Endothelial cell of umbilical vein (primary cell): ENCODE data around the gene TMEM62. TPM values are rescaled to one million over a fixed set of nuclear protein-coding genes. Genes with fewer than 3 reads are reported as not detected.
A peak's percentile ranks its signal among the peaks of the same experiment; 100 is the strongest.

Source experiments
- Bru-seq: library from RNA; stranded (reverse); fragments of 400-500 nt; gene quantifications from one replicate; lab custom pipeline; 2021; lab: Mats Ljungman, UMichigan
- BruChase-seq, 2 experiments: library from RNA; stranded (reverse); fragments of 400-500 nt; gene quantifications; one replicate each; lab custom pipeline; 2021; lab: Mats Ljungman, UMichigan
- BruUV-seq: library from RNA; stranded (reverse); fragments of 400-500 nt; replicated peaks from 2 replicates; lab custom pipeline; 2021; lab: Mats Ljungman, UMichigan
- CTCF ChIA-PET: fragments of 300-600, 350-600 bp; sonication (Branson Sonifier 250); formaldehyde crosslinking; loops from one replicate; lab custom pipeline; 2021; ENCODE audit warnings: antibody characterized with exemption, inconsistent platforms; lab: Charles Lee
- POLR2A ChIA-PET: fragments of 300-600, 350-600 bp; sonication (Branson Sonifier 250); formaldehyde crosslinking; loops from one replicate; lab custom pipeline; 2021; ENCODE audit warnings: antibody characterized with exemption, inconsistent platforms; lab: Charles Lee
- DNase-seq: peaks from one replicate; pipeline ENCODE4 v3.0.0-alpha.2; 2011; ENCODE audit warnings: low read depth, low spot score
- FAIRE-seq: peaks from 2 replicates; lab custom pipeline; 2011; peaks lifted over from hg19 to GRCh38; lab: Jason Lieb, UNC
- H2AFZ ChIP-seq: 2 replicates; pipeline ENCODE4 v1.6.0; 2012; ENCODE audit warnings: low read depth, low read length, control low read depth, inconsistent platforms
- H3K27ac ChIP-seq: 2 replicates; pipeline ENCODE4 v1.5.1; 2011; ENCODE audit warnings: low read depth, mild to moderate bottlenecking, control low read depth, low read length, moderate library complexity; ENCODE audit not compliant: insufficient read depth
- H3K27me3 ChIP-seq, 2 experiments: 2 replicates each; pipeline versions ENCODE4 v1.6.0 to v1.6.1; 2011; ENCODE audit warnings: low read length in 2 of 2, mixed read lengths in 1 of 2; ENCODE audit not compliant: control insufficient read depth in 2 of 2, insufficient read depth in 2 of 2
- H3K36me3 ChIP-seq, 2 experiments: 2 replicates in 1 of 2; 3 replicates in 1 of 2; pipeline ENCODE4 v1.5.1; 2011; ENCODE audit warnings: low read length in 2 of 2, mild to moderate bottlenecking in 1 of 2, moderate library complexity in 1 of 2; ENCODE audit not compliant: control insufficient read depth in 2 of 2, insufficient read depth in 2 of 2; ENCODE audit errors: extremely low read depth in 1 of 2
- H3K4me1 ChIP-seq: 3 replicates; pipeline ENCODE4 v1.5.1; 2011; ENCODE audit warnings: mild to moderate bottlenecking, low read length; ENCODE audit not compliant: control insufficient read depth, insufficient read depth; ENCODE audit errors: extremely low read depth
- H3K4me2 ChIP-seq: 2 replicates; pipeline ENCODE4 v1.6.1; 2011; ENCODE audit warnings: low read length, control low read depth, mixed read lengths; ENCODE audit not compliant: insufficient read depth
- H3K4me3 ChIP-seq, 3 experiments: fragments of 200-600 bp in 1 of 3; sonication (generic), shearing (Covaris generic) in 1 of 3; replicated peaks in 1 of 3; 2 replicates each; pipeline ENCODE4 v1.5.1; 2011 to 2016; ENCODE audit warnings: control low read depth in 3 of 3, low read length in 3 of 3, mild to moderate bottlenecking in 2 of 3, inconsistent platforms in 1 of 3, low read depth in 1 of 3, moderate library complexity in 1 of 3; ENCODE audit not compliant: insufficient read depth in 1 of 3
- H3K79me2 ChIP-seq: 2 replicates; pipeline ENCODE4 v1.6.0; 2012; ENCODE audit warnings: low read length, inconsistent platforms; ENCODE audit not compliant: control insufficient read depth, insufficient read depth
- H3K9ac ChIP-seq: replicated peaks from 2 replicates; pipeline ENCODE3; 2011; ENCODE audit warnings: low read length, control low read depth; ENCODE audit not compliant: insufficient read depth; ENCODE audit errors: extremely low read depth
- H3K9me1 ChIP-seq: replicated peaks from 3 replicates; pipeline ENCODE4 v1.6.0; 2011; ENCODE audit warnings: mild to moderate bottlenecking, low read length; ENCODE audit not compliant: control insufficient read depth, insufficient read depth; ENCODE audit errors: extremely low read depth
- H3K9me3 ChIP-seq: replicated peaks from 2 replicates; pipeline ENCODE4 v1.5.1; 2012; ENCODE audit warnings: low read length, inconsistent platforms; ENCODE audit not compliant: control insufficient read depth, insufficient read depth
- H4K20me1 ChIP-seq: replicated peaks from 2 replicates; pipeline ENCODE3; 2011; ENCODE audit warnings: mild to moderate bottlenecking, low read length; ENCODE audit not compliant: control insufficient read depth, insufficient read depth; ENCODE audit errors: extremely low read depth
- CTCF ChIP-seq, 2 donors: IDR thresholded peaks; 1 replicate in 1 of 2; 2 replicates in 1 of 2; pipeline ENCODE4 v1.5.1; 2011; ENCODE audit warnings: low read length in 2 of 2, mild to moderate bottlenecking in 2 of 2, moderate library complexity in 2 of 2, control low read depth in 1 of 2, inconsistent platforms in 1 of 2, low read depth in 1 of 2; ENCODE audit not compliant: insufficient read depth in 1 of 2; ENCODE audit errors: extremely low read depth in 1 of 2
- EZH2 ChIP-seq: IDR thresholded peaks from 2 replicates; pipeline ENCODE4 v1.6.1; 2012; ENCODE audit warnings: borderline replicate concordance, low read depth, mild to moderate bottlenecking, moderate library complexity, low read length, inconsistent platforms; ENCODE audit not compliant: severe bottlenecking
- FOS ChIP-seq: IDR thresholded peaks from 2 replicates; pipeline ENCODE4 v1.6.1; 2011; ENCODE audit warnings: mild to moderate bottlenecking, low read length, moderate library complexity, borderline replicate concordance; ENCODE audit not compliant: insufficient read depth
- GATA2 ChIP-seq: IDR thresholded peaks from 2 replicates; pipeline ENCODE4 v1.7.0; 2011; ENCODE audit warnings: low read depth, mild to moderate bottlenecking, moderate library complexity, mixed read lengths, low read length; ENCODE audit not compliant: insufficient read length, insufficient read depth
- JUN ChIP-seq: IDR thresholded peaks from 2 replicates; pipeline ENCODE4 v1.6.1; 2011; ENCODE audit warnings: borderline replicate concordance, low read depth; ENCODE audit not compliant: insufficient read length, insufficient read depth
- MYC ChIP-seq: IDR thresholded peaks from one replicate; pipeline ENCODE4 v1.6.1; 2011; ENCODE audit warnings: mild to moderate bottlenecking, low read depth, low read length
- POLR2A ChIP-seq: IDR thresholded peaks from 2 replicates; pipeline ENCODE4 v1.6.1; 2012; ENCODE audit warnings: low read depth, mild to moderate bottlenecking, control low read depth, low read length
- POLR2AphosphoS5 ChIP-seq: IDR thresholded peaks from 2 replicates; pipeline ENCODE4 v1.6.1; 2012; ENCODE audit warnings: low read depth, mild to moderate bottlenecking, control low read depth, low read length, moderate library complexity; ENCODE audit not compliant: insufficient read depth
- dilution Hi-C: fragments of 300-500 bp; cut with MboI; formaldehyde crosslinking; loops from one replicate; pipeline ENCODE4 v1.15.0; 2019; ENCODE audit warnings: low sequenced_read_pairs; ENCODE audit not compliant: extremely low pct_ligation_motif_present
- intact Hi-C: fragments of 100-400 bp; cut with micrococcal nuclease; formaldehyde crosslinking; loops from one replicate; pipeline ENCODE4 v1.10.0; 2022
- long read RNA-seq: library from polyadenylated mRNA; stranded (forward); transcript quantifications from one replicate; pipeline ENCODE4 v2.0.0, GENCODE V29; 2021
- polyA minus RNA-seq, 3 experiments: library from RNA; depleted of rRNA, polyadenylated mRNA; stranded (reverse); fragments of >200 nt; gene quantifications; 1 replicate in 1 of 3; 2 replicates in 2 of 3; pipeline ENCODE4 v1.2.3, GENCODE V29; 2011
- polyA plus RNA-seq, 4 experiments: library from polyadenylated mRNA; depleted of rRNA in 3 of 4; stranded (reverse) in 3 of 4; unstranded in 1 of 4; fragments of >200 nt; gene quantifications; 2 replicates each; pipeline versions ENCODE4 v1.2.1 to v1.2.3, GENCODE V29; 2011 to 2012; ENCODE audit warnings: missing spikeins in 1 of 4
- total RNA-seq: library from RNA; stranded (reverse); gene quantifications from 2 replicates; pipeline ENCODE4 v1.2.3, GENCODE V29; 2021
- TF ChIP-seq, protein P1 (sequence below): IDR thresholded peaks from 2 replicates; pipeline ENCODE4 v1.6.1; 2011; ENCODE audit not compliant: insufficient read depth, insufficient read length

TMEM62 gene
- total RNA-seq: 17.6 and 22.2 TPM in 2 replicates
- polyA plus RNA-seq: 9.1 and 10.4 TPM in 2 replicates
- 5.7 and 6.0 TPM in 2 replicates for polyA plus RNA-seq (2011; cell fraction: cytosol; rRNA removed)
- 23.9 and 32.2 TPM in 2 replicates for polyA plus RNA-seq (2011; cell fraction: nucleus; rRNA removed)
- polyA plus RNA-seq (2012): 4.9 and 8.2 TPM in 2 replicates
- 8.4 and 8.6 TPM in 2 replicates for polyA minus RNA-seq
- 10.0 TPM for polyA minus RNA-seq (2011; cell fraction: cytosol; rRNA and poly(A)+ RNA removed)
- polyA minus RNA-seq (2011; cell fraction: nucleus; rRNA and poly(A)+ RNA removed): 15.8 and 18.6 TPM in 2 replicates
- percentile 79 among the genes with signal in this experiment for Bru-seq, nascent RNA
- percentile 57 among the genes with signal in this experiment for BruChase-seq, experiment 1, labeled RNA remaining after a 6-hour chase
- percentile 61 among the genes with signal in this experiment for BruChase-seq, experiment 2, labeled RNA remaining after a 2-hour chase
- long read RNA-seq, transcript TMEM62-201 (14 exons, 2,771 nt): major isoform, 10 of 26 reads
- long read RNA-seq, partial matches to known transcripts: 2 of 26 reads
- long read RNA-seq, other reads (novel, unspliced or antisense): 14 of 26 reads

GRCh38 chr15:43133430-43134156, at the start of gene TMEM62:
Gene TMEM62, plus strand, starts transcription at chr15:43133586. Its CDS starts 217 bp downstream, at chr15:43133803.
- DNase-seq (peak; percentile 65), FAIRE-seq (peak; percentile 75)
- intact Hi-C loops: loop anchor here (1.0 kb wide), 2 partner anchors 10 to 17 kb away; no protein-coding TSS in a partner anchor
- POLR2A ChIA-PET: interaction anchor here (0.6 kb wide), 1 partner anchor 26 kb away, joined by 3 read pairs; no protein-coding TSS in a partner anchor
- Histone ChIP-seq H3K4me2 (peak within 1 kb of the TSS; percentile 89), H3K4me1 (peaks cover 11% of the 10 kb centered on the region), H3K79me2 (no peaks in the 10 kb centered on the region), H3K9me1 (no peaks in the 10 kb centered on the region), H3K27me3 (no peaks in the 10 kb centered on the region), H2AFZ (peak within 1 kb of the TSS; percentile 97), H3K27ac (peak within 1 kb of the TSS; percentile 12), H3K9ac (peak within 1 kb of the TSS; percentile 61), H3K36me3 (peaks cover 0 to 10% of the 10 kb centered on the region in 2 experiments), H4K20me1 (no peaks in the 10 kb centered on the region), H3K9me3 (no peaks in the 10 kb centered on the region), H3K4me3 (peak within 1 kb of the TSS; percentile 17 to 73 (median 64))
- CTCF ChIA-PET: interaction anchor here (2.4 kb wide), 1 partner anchor 70 kb away, joined by 8 read pairs; no protein-coding TSS in a partner anchor
- dilution Hi-C loops: no loop called here
- TF ChIP-seq POLR2AphosphoS5: peak; percentile 33
- no peak for TF ChIP-seq EZH2
- no TSS peak for BruUV-seq

GRCh38 chr15:43085921-43086320, 47.5 kb upstream of the TMEM62 start:
- no peak overlapping the region for H3K27ac ChIP-seq

More at GRCh38 chr15:43085921-43086320, 47.5 kb upstream of the TMEM62 start:
- no peak overlapping the region for H2AFZ ChIP-seq
- TF ChIP-seq POLR2AphosphoS5 (no peak), POLR2A (no peak), EZH2 (no peak), FOS (no peak), CTCF (IDR thresholded peaks at IDR 0.05; ENCODE audit: extremely low read depth in 1 of 2, insufficient read depth in 1 of 2, low read depth in 1 of 2, low read length in 2 of 2) (no peak), MYC (no peak), JUN (no peak), GATA2 (no peak)
- TF ChIP-seq, protein P1, sequence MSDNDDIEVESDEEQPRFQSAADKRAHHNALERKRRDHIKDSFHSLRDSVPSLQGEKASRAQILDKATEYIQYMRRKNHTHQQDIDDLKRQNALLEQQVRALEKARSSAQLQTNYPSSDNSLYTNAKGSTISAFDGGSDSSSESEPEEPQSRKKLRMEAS: no peak
- intact Hi-C loops (no loop called here), dilution Hi-C loops (no loop called here)
- DNase-seq (no peak), FAIRE-seq (no peak)
- no TSS peak for BruUV-seq
- H3K9ac ChIP-seq: no peak overlapping the region
- CTCF ChIA-PET: interaction anchor here (0.7 to 1.0 kb wide), 2 partner anchors 118 to 255 kb away, joined by 3 read pairs; no protein-coding TSS in a partner anchor
- H3K4me1 ChIP-seq: peaks cover 3% of the 10 kb centered on the region
- no peaks in the 10 kb centered on the region for H3K36me3 ChIP-seq
- no peaks in the 10 kb centered on the region for H3K9me3 ChIP-seq
- H3K27me3 ChIP-seq: no peaks in the 10 kb centered on the region
- H3K9me1 ChIP-seq: no peaks in the 10 kb centered on the region
- peaks cover 2% of the 10 kb centered on the region for H4K20me1 ChIP-seq
- H3K4me2 ChIP-seq: no peak overlapping the region
- POLR2A ChIA-PET: no interaction called here
- H3K79me2 ChIP-seq: peaks cover 39% of the 10 kb centered on the region
- H3K4me3 ChIP-seq: no peak overlapping the region
